H1 (cell line): ENCODE measurements around the gene UFD1. TPM values are rescaled to one million over a fixed set of nuclear protein-coding genes. Genes with fewer than 3 reads are reported as not detected.

ENCODE experiments used
- BACH1 ChIP-seq: IDR thresholded peaks from 2 replicates; pipeline ENCODE4 v1.6.1; 2012; ENCODE audit warnings: low read length, improper control_type of control experiment
- BRCA1 ChIP-seq: IDR thresholded peaks from 2 replicates; pipeline ENCODE4 v1.6.1; 2012; ENCODE audit warnings: low read depth, low read length, improper control_type of control experiment
- HDAC6 ChIP-seq: IDR thresholded peaks from one replicate; pipeline ENCODE4 v1.7.1; 2012; ENCODE audit warnings: low read depth, mild to moderate bottlenecking, inconsistent platforms, low read length, moderate library complexity
- PHF8 ChIP-seq: fragments of 200-600 bp; sonication (generic); conservative IDR thresholded peaks from 2 replicates; pipeline ENCODE4 v1.7.1; 2012; ENCODE audit warnings: low read depth, mild to moderate bottlenecking, inconsistent platforms, low read length, moderate library complexity
- RAD21 ChIP-seq, 2 experiments: IDR thresholded peaks in 1 of 2; conservative IDR thresholded peaks in 1 of 2; 2 replicates each; pipeline ENCODE4 v1.6.1; 2011; ENCODE audit warnings: low read depth in 2 of 2, low read length in 2 of 2, improper control_type of control experiment in 1 of 2, inconsistent platforms in 1 of 2, mild to moderate bottlenecking in 1 of 2, moderate library complexity in 1 of 2
- SIN3A ChIP-seq, 2 experiments: IDR thresholded peaks in 1 of 2; conservative IDR thresholded peaks in 1 of 2; 2 replicates each; pipeline ENCODE4 v1.6.1; 2011 to 2012; ENCODE audit warnings: low read length in 2 of 2, improper control_type of control experiment in 1 of 2, low read depth in 1 of 2, mild to moderate bottlenecking in 1 of 2
- TCF12 ChIP-seq: IDR thresholded peaks from 2 replicates; pipeline ENCODE4 v1.6.1; 2011; ENCODE audit warnings: low read depth, mild to moderate bottlenecking, low read length
- polyA plus RNA-seq, 7 experiments: library from polyadenylated mRNA; depleted of rRNA in 3 of 7; stranded (reverse) in 5 of 7; unstranded in 2 of 7; fragments of >200 nt in 5 of 7; fragments of 200-250 nt in 2 of 7; gene quantifications; 1 replicate in 5 of 7; 2 replicates in 1 of 7; 4 replicates in 1 of 7; pipeline versions ENCODE4 v1.2.1 to v1.2.3, GENCODE V29; 2011 to 2013; ENCODE audit warnings: missing spikeins in 2 of 7, mixed read lengths in 2 of 7
- total RNA-seq: library from RNA; stranded (reverse); fragmentation: NEBNext Ultra II Directional; extraction: Animal tissue kit (Norgen Biotek cat#: 25700); gene quantifications from 2 replicates; pipeline ENCODE4 v1.2.1, GENCODE V29; 2021

Gene UFD1
- total and polyA plus RNA-seq, 2 of the 8 experiments (the other 6 are each of a cell fraction or from before 2014, with no cell fraction given): 74.6 to 116 TPM

DNA sequence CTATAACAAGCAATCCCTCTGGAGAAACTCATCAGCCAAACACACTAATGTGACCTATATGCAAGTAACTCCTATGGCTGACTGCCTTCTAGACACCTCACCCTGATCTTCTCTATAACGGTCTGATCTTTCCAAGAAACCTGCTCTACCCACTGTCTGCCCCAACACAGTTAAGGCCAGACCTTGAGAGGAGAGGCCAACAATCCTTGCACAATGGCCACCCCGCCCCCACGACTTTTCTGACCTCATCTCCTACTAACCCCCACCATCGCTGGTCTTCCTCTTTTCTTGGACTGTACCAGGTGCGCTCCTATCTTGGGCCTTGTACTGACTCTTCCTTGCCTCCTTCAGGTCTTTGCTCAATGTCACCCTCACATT is 59.9 kb downstream of the UFD1 start (continued):
- TF ChIP-seq BRCA1: no peak
- no peak for TF ChIP-seq PHF8
- TF ChIP-seq SIN3A (conservative IDR thresholded peaks at IDR 0.05 in 1 of 2, IDR thresholded peaks at IDR 0.05 in 1 of 2; ENCODE audit: low read depth in 1 of 2, low read length in 2 of 2): no peak
- no peak for TF ChIP-seq RAD21 (IDR thresholded peaks at IDR 0.05 in 1 of 2, conservative IDR thresholded peaks at IDR 0.05 in 1 of 2; ENCODE audit: low read depth in 2 of 2, low read length in 2 of 2)
- TF ChIP-seq HDAC6: no peak
- no peak for TF ChIP-seq BACH1
- TF ChIP-seq TCF12: no peak
- TF ChIP-seq, all 59 proteins: peak for 0
